ENCODE data around the gene CBX7. TPM values are rescaled to one million over a fixed set of nuclear protein-coding genes. Genes with fewer than 3 reads are reported as not detected.
A peak's percentile ranks its signal among the peaks of the same experiment; 100 is the strongest.
"Not testable (repeated sequence)": the region's sequence is repeated elsewhere in the genome, so short reads cannot be mapped to it uniquely, and the experiment has no call there.

CBX7 gene
- total RNA-seq, 4 donors from 2014 or later: 189 to 264 (median 206) TPM

GRCh38 chr22:39174498-39175352 lies 22.2 kb upstream of the CBX7 start:
- WGBS, 2 donors: 12 to 16% methylated on average over 22 of the region's 22 CpGs

GRCh38 chr22:39173787-39174497 lies 21.5 kb upstream of the CBX7 start:
- no peak for DNase-seq (ENCODE audit: low spot score in 2 of 2)
- TF ChIP-seq CTCF (IDR thresholded peaks at IDR 0.05): no peak
- Histone ChIP-seq H3K4me3 (no peak overlapping the region), H3K9me3 (no peaks in the 10 kb centered on the region), H3K36me3 (no peaks in the 10 kb centered on the region), H3K4me1 (peaks cover 3 to 86% (median 62%) of the 10 kb centered on the region in 4 donors), H3K27ac (peak overlapping the region; percentile 60 to 95 (median 88)), H3K27me3 (no peaks in the 10 kb centered on the region)
- 38% methylated on average over 11 of the region's 11 CpGs for WGBS, 2 donors

More at GRCh38 chr22:39174498-39175352, 22.2 kb upstream of the CBX7 start:
- Histone ChIP-seq H3K4me1 (peaks cover 3 to 93% (median 62%) of the 10 kb centered on the region in 4 donors), H3K27me3 (no peaks in the 10 kb centered on the region), H3K27ac (peak overlapping the region; percentile 60 to 95 (median 88)), H3K36me3 (no peaks in the 10 kb centered on the region), H3K9me3 (no peaks in the 10 kb centered on the region), H3K4me3 (no peak overlapping the region)
- DNase-seq (ENCODE audit: low spot score in 2 of 2): peak; percentile 77 to 81
- TF ChIP-seq EP300 (IDR thresholded peaks at IDR 0.05): peak; percentile 59 to 90
- TF ChIP-seq CTCF (IDR thresholded peaks at IDR 0.05): no peak

- TF ChIP-seq EP300 (IDR thresholded peaks at IDR 0.05): no peak
- TF ChIP-seq CTCF (IDR thresholded peaks at IDR 0.05): no peak
- TF ChIP-seq POLR2A (IDR thresholded peaks at IDR 0.05): no peak
- DNase-seq (ENCODE audit: low spot score in 2 of 2): no peak
- Histone ChIP-seq H3K9me3 (no peaks in the 10 kb centered on the region), H3K36me3 (no peaks in the 10 kb centered on the region), H3K4me3 (no peak overlapping the region), H3K27me3 (no peaks in the 10 kb centered on the region), H3K4me1 (peaks cover 3 to 79% (median 62%) of the 10 kb centered on the region in 4 donors), H3K27ac (peak overlapping the region; percentile 60 to 95 (median 88))
- 80 to 82% methylated on average over 16 of the region's 16 CpGs for WGBS, 2 donors
Measured at GRCh38 chr22:39173050-39173706, 20.7 kb upstream of the CBX7 start.

- H3K9me3 ChIP-seq; H3K36me3 ChIP-seq; H3K4me3 ChIP-seq; DNase-seq (ENCODE audit: low spot score in 2 of 2); H3K27me3 ChIP-seq: not testable (repeated sequence)
- 86 to 88% methylated on average over 10 to 11 of the region's 11 CpGs for WGBS, 2 donors
- H3K27ac ChIP-seq: peak overlapping the region; percentile 25 to 95 (median 88)
- peaks cover 3 to 72% (median 62%) of the 10 kb centered on the region in 4 donors for H3K4me1 ChIP-seq
Measured at GRCh38 chr22:39172265-39173049, 20.0 kb upstream of the CBX7 start.

GRCh38 chr22:39171623-39172264 lies 19.3 kb upstream of the CBX7 start:
- Histone ChIP-seq H3K27me3 (no peaks in the 10 kb centered on the region), H3K36me3 (no peaks in the 10 kb centered on the region), H3K27ac (peak overlapping the region in 3 of 4 donors; percentile 21 to 92 (median 48)), H3K4me1 (peaks cover 3 to 65% (median 59%) of the 10 kb centered on the region in 4 donors), H3K9me3 (no peaks in the 10 kb centered on the region), H3K4me3 (no peak overlapping the region)
- no peak for DNase-seq (ENCODE audit: low spot score in 2 of 2)
- 55 to 71% methylated on average over 16 to 17 of the region's 17 CpGs for WGBS, 2 donors
- no peak for TF ChIP-seq EP300 (IDR thresholded peaks at IDR 0.05)
- TF ChIP-seq CTCF (IDR thresholded peaks at IDR 0.05): no peak
- TF ChIP-seq POLR2A (IDR thresholded peaks at IDR 0.05): no peak
